HG02588 (cell line): ENCODE data around the gene APBA2.
A peak's percentile ranks its signal among the peaks of the same experiment; 100 is the strongest.
"Not testable (repeated sequence)": the region's sequence is repeated elsewhere in the genome, so short reads cannot be mapped to it uniquely, and the experiment has no call there.

Source experiments
- ATAC-seq: cut with Tn5 transposase; IDR thresholded peaks from one replicate; pipeline ENCODE4 v1.9.1; 2021; ENCODE audit warnings: mild to moderate bottlenecking, moderate library complexity; ENCODE audit not compliant: unreplicated experiment

APBA2 gene

GRCh38 chr15:29097971-29098370, 212.2 kb downstream of the APBA2 start:
- no peak for ATAC-seq

DNA sequence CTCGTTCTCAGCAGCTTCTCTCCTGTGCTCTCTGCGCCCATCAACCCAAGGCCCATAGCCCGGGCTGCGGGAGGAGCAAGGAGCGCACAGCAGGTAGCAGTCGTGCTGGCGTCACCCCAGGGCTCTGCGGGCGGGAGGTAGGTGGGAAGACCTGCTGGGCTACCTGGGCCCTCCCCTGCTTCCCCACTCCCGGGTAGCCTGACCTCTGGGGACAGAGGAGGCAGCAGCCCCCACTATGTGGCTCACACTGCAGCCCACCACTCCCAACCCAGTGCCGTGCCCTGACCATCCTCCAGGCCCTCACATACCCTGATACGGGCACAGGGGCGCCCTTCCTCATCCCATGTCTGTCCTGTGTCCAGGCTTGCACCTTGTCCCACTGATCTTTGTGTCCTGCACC, 212.9 kb downstream of the APBA2 start:
- no peak for ATAC-seq

DNA sequence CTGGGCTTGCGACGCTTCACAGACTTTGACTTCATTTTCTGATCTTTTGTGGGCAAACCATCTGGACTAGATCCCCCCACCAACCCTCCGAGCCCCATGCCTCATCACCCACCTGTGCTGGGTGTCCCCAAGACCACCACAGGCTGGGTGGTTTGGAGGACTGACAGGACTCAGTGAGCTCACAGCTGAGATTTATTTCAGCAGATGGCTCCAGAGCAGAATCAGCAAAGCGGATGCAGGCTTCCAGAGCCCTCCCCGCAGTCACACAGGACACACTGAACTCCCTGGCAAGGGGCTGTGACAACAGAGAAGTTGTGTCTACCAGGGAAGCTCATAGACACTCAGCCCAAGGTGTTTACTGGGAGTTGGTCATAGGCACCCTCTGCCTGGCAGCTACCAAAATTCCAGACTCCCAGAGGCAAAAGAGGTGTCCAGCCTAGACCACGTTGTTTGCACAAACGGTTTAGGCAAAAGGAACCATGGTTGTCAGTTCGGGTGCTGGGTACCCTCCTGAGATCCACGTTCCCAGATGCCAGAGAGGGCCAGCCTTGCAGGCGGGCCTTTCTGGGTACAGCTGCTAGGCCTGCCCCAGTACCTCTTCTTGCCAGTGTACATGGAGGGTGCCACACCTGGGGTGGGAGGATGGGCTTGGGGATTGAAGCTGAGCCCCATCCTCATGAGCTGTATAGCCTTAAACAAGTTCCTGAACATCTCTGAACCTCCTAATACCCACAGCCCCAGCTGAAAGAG, 213.5 kb downstream of the APBA2 start:
- ATAC-seq = no peak

GRCh38 chr15:29100486-29101000, 214.8 kb downstream of the APBA2 start:
- ATAC-seq = no peak

DNA sequence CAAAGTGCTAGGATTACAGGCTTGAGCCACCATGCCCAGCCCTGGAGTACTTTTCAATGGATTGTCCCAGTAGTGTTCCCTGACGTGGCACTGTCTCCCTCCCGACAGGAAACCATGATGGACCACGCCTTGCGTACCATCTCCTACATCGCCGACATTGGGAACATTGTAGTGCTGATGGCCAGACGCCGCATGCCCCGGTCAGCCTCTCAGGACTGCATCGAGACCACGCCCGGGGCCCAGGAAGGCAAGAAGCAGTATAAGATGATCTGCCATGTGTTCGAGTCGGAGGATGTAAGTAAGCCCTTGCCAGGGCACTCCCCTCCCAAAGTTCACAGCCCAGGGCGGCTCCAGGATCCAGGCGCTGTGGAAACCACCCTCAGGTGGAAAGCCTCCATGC, 215.7 kb downstream of the APBA2 start:
- no peak for ATAC-seq

DNA sequence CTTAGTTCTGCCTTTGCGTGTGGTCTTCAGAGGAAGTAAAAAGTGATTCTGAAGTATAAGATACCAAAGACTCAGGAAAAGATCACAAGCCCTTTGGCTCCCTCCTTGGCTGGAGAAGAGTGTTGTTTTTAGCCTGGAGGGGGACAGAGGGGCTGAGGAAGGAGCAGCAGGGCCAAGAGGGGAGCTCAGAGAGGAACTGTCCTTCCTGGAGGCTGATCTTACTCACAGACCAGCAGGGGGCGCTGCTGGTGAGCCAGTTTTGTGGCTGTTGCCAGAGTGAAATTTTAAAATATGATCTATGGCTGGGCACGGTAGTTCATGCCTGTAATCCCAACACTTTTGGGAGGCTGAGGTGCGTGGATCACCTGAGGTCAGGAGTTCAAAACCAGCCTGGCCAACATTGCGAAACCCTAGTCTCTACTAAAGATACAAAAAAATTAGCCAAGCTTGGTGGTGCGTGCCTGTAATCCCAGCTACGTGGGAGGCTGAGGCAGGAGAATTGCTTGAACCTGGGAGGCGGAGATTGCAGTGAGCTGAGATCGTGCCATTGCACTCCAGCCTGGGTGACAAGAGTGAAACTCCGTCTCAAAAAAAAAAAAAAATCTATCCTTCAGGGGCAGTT, 216.5 kb downstream of the APBA2 start:
- ATAC-seq = not testable (repeated sequence)

DNA sequence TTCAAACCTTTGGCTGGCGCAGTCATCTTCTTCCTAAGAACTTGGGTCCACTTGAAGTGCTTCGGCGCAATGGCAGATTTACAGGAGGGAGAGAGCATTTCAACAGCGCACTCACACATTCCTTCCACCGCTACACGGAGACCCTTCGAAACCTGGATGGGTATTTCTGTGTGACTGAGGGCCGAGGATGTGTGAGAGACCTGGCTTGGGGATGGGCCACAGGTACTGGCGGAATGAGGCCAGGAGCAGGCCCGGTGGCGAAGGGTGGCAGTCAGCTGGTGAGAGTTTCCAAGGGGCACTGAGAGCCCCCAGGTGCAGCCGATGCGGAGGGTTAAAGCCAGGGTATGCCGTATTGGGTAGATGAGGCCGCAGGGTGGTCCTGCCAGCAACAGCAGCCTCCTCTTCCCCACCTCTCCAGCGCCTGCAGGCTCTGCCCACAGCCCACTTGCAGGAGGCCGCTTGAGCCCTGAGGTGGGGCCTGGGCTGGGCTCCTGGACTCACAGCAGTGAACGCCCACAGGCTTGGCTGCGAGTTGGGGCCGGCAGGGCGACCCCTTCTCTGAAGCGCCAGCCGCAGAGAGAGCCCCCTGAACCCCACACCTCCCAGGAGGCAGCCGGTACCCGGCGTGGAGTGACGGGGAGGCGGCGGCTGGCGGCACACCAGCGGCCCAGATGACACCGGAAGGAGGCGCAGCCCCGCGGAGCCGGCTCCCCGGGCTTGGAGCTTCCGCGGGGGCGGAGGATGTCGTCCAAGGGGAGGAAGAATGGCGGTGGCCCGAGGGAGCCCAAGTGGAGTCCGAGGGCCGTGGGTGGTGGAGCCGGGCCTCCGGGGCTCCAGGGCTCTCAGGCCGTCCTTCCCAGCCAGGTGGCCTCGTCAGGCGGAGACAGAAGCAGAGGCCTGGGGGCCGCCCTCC, 217.4 kb downstream of the APBA2 start:
- peak; percentile 20 for ATAC-seq

DNA sequence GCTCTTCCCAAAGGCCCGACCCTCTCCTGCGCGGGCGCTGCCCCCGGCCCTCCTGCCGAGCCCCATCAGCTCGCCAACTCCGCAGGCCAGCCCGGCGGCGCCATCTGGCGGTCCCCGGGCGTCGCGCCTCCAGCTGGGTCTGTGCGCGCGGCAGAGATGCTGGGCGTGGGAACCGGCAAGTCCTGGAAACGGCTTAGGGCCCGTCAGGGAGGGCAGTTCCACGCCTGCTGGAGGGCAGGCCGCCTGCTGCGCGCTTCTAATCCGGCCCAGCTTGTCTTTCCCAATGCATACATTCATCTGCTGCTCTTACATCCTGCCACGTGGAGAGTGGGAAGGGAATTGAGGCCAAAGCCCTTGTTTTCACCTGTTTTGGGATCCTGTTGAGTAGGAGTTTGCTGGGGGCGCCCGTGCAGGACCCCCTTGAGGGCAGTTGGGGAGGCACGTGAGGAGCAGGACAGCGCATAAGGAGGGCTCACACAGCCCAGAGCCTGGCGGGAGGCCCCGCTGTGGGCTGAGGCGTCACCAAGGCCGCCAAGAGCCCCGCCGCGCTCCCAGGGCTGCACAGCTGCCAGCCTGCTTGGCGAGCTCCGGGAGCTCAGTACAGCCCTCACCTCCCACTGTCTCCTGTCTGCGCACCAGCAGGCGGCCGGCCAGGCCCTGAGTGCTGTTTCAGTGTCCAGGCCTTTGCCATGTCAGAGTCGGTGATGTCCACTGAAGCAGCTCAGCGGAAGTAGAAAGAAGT, 218.2 kb downstream of the APBA2 start:
- peak; percentile 56 for ATAC-seq

DNA sequence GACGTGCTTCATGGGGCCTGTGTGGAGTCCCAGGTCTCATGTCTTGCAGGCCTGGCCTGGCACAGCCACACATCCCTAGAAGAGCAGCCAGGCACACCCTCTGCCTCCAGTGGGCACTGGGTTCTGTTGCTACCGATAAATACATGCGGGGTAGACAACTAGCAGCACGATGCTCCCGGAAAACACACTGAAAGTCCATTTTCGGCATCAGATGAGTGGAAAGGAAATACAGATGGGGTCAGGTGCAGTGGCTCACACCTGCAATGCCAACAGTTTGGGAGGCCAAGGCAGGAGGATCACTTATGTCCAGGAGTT, 218.7 kb downstream of the APBA2 start:
- no peak for ATAC-seq

DNA sequence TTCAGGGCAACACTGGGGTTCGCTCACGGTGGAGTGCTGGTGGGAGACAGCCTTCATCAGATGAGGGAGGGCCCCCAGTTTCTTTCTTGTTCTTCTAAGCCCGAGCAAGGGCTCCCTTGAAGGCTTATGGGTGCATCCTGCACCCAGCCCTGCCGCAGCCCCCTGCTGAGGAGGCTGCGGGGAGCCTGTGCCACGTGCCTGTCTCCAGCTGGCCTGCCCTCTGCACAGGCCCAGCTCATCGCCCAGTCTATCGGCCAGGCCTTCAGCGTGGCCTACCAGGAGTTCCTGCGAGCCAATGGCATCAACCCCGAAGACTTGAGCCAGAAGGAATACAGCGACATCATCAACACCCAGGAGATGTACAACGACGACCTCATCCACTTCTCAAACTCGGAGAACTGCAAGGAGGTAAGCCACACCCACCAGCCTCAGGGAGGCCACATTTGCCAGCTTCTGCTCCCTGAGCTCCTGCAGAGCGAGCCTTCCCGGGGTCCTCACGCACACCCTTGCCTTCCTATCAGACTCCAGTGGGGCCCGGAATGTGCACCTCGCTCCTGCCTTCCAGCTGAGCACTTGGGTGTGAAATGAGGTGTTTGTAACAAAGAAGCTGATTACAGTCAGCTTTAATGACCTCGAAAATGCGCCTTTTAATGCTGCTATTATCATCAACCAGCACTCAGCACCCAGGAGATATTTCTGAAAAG, 219.5 kb downstream of the APBA2 start:
- ATAC-seq = no peak

DNA sequence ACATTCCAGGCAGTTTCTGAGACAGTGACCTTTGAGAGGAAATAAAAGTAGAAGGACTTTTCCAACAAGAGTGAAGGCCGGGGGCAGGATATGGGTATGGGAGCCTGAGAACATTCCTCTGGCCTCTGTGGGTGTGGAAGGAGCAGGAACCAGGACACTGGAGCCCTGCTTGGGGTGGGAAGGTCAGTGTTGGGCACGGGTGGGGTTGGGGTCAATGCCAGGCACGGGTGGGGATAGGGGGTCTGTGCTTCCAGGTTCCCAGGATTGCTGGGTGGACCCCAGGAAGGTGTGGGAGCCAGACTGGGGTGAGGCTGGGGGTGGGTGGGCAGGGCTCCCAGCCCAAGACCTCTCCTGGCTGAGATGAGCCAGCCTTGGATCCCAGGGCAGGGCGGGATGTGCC, 220.3 kb downstream of the APBA2 start:
- ATAC-seq = no peak

GRCh38 chr15:29106551-29107290, 220.9 kb downstream of the APBA2 start:
- ATAC-seq = no peak

DNA sequence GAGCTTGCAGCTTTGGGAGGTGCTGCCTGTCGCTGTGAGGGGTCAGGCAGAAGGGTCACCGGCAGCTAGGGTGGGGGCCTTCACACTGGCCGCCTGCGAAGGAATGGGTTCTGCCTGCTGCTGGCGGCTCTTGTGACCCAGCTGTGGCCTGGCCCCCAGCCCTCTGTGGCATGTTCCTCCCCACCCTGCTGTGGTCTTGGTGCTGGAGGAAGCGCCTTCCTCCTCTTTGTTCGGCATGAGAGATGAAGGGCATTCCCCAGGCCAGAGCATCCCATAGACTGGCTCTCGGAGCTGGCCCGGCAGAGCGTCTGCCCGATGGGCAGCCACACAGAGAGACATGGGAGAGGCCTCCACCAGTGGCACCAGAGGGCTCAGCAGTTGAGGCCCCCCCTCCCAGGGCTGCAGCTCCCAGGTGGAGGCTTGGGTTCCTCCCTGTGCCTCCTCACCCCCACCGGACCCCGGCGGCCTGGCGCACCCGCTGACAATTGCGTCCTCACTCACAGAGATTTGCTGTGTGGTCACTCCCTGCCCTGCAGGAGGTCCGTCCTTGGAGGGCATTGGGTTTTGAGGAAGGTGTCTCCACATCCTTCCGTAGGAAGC, 221.6 kb downstream of the APBA2 start:
- ATAC-seq = no peak

- ATAC-seq = no peak
These were observed 222.3 kb downstream of the APBA2 start for GRCh38 chr15:29107971-29108645.

DNA sequence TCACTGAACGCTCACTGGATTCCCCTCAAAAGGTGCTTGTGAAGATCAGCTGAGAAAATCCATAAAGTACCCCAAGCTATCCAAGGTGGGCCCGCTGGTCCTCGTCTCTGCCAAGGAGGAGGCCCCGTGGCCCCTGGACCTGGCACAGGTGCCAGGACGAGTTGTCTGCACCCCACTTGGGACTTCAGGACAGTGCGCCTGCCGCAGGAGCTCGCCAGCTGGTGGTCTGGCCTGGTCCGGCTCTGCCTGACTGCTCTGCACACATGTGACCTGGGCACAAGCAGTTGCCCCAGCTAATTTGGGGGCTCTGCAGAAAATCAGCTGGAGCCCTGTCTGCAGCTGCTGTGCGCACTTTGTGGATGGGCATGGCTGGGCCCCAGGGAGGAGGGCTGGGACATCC, 224.0 kb downstream of the APBA2 start:
- no peak for ATAC-seq

DNA sequence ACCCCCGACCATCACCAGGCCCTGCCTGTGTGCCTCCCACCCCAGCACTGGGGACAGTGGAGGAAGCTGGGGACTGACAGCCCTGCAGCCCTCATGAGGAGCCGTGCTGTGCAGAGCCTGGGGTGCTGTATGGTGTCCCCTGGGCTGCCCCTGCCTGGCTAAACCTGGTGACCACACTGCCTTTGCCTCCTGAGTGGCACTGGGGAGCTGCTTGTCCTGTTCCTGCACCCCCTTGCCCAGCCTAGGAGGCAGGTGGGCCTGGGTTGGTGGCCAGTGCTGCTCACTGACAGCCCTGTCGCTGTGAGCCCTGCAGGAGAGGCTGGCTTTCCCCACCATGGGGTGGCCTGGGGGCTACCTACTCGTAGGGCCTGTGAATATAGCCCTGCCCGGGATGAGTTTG, 224.4 kb downstream of the APBA2 start:
- no peak for ATAC-seq

GRCh38 chr15:29110733-29111132, 225.0 kb downstream of the APBA2 start:
- no peak for ATAC-seq

GRCh38 chr15:29111705-29112281, 226.0 kb downstream of the APBA2 start:
- no peak for ATAC-seq
